Stimulated activated CD4-positive, alpha-beta T cell treated with anti-CD3 and anti-CD28 coated beads, Interleukin-12 subunit alpha, Interleukin-12 subunit beta, amount 100 ng/mL, for 4 hours (primary cell): ENCODE measurements around the gene TMOD1.
"Not testable (repeated sequence)": the region's sequence is repeated elsewhere in the genome, so short reads cannot be mapped to it uniquely, and the experiment has no call there.

ENCODE experiments used
- DNase-seq: peaks from one replicate; pipeline ENCODE4 v3.0.0-alpha.2; 2020

Gene TMOD1

GRCh38 chr9:97501177-97501971, at the start of gene TMOD1:
Gene TMOD1 (plus strand): TSS chr9:97501666. CDS start chr9:97524189, 22,523 bp downstream.
- DNase-seq = peak; percentile 53

- not testable (repeated sequence) for DNase-seq
Measured at GRCh38 chr9:97453573-97453972, 47.9 kb upstream of the TMOD1 start.

GRCh38 chr9:97456841-97457240, 44.6 kb upstream of the TMOD1 start:
- not testable (repeated sequence) for DNase-seq

GRCh38 chr9:97459326-97459725, 42.1 kb upstream of the TMOD1 start:
- no peak for DNase-seq

- DNase-seq = no peak
Measured at GRCh38 chr9:97462159-97462558, 39.3 kb upstream of the TMOD1 start.

- DNase-seq = no peak
Measured at GRCh38 chr9:97462914-97463313, 38.6 kb upstream of the TMOD1 start.

GRCh38 chr9:97468658-97469448, 32.6 kb upstream of the TMOD1 start:
- DNase-seq = peak; percentile 19

GRCh38 chr9:97470076-97470475, 31.4 kb upstream of the TMOD1 start:
- DNase-seq = no peak

- no peak for DNase-seq
Measured at GRCh38 chr9:97473717-97474116, 27.7 kb upstream of the TMOD1 start.

- no peak for DNase-seq
Measured at GRCh38 chr9:97474372-97474925, 27.0 kb upstream of the TMOD1 start.

GRCh38 chr9:97475059-97475458, 26.4 kb upstream of the TMOD1 start:
- DNase-seq = no peak

- no peak for DNase-seq
Measured at GRCh38 chr9:97478301-97478981, 23.0 kb upstream of the TMOD1 start.

GRCh38 chr9:97479496-97480159, 21.8 kb upstream of the TMOD1 start:
- DNase-seq = no peak

GRCh38 chr9:97480174-97480573, 21.3 kb upstream of the TMOD1 start:
- no peak for DNase-seq

GRCh38 chr9:97480749-97481148, 20.7 kb upstream of the TMOD1 start:
- no peak for DNase-seq

- no peak for DNase-seq
Measured at GRCh38 chr9:97484134-97484533, 17.3 kb upstream of the TMOD1 start.

- no peak for DNase-seq
Measured at GRCh38 chr9:97487107-97487506, 14.4 kb upstream of the TMOD1 start.

- no peak for DNase-seq
Measured at GRCh38 chr9:97487861-97488260, 13.6 kb upstream of the TMOD1 start.

GRCh38 chr9:97491216-97491999, 10.1 kb upstream of the TMOD1 start:
- DNase-seq = no peak

- DNase-seq = not testable (repeated sequence)
Measured at GRCh38 chr9:97497558-97498375, 3.7 kb upstream of the TMOD1 start.

GRCh38 chr9:97498846-97499245, 2.6 kb upstream of the TMOD1 start:
- not testable (repeated sequence) for DNase-seq
